HCT116 (cell line): Measurements from ENCODE around the gene TBATA. TPM values are rescaled to one million over a fixed set of nuclear protein-coding genes. Genes with fewer than 3 reads are reported as not detected.

Experiments used
- ATAC-seq: fragments of 200-7000 bp; cut with Tn5 transposase; 2 replicates; pipeline ENCODE4 v1.9.1; 2020; ENCODE audit warnings: mild to moderate bottlenecking, moderate library complexity
- BruUV-seq: library from RNA; stranded (reverse); fragments of 400-500 nt; replicated peaks from 2 replicates; lab custom pipeline; 2021; lab: Mats Ljungman, UMichigan
- CTCF ChIA-PET: fragments of 300-600 bp; sonication (Branson Sonifier 250); formaldehyde crosslinking; loops from one replicate; lab custom pipeline; 2021; ENCODE audit warnings: antibody characterized with exemption; lab: Charles Lee
- POLR2A ChIA-PET: fragments of 300-600, 350-600 bp; sonication (Branson Sonifier 250); formaldehyde crosslinking; loops from one replicate; lab custom pipeline; 2021; ENCODE audit warnings: antibody characterized with exemption; lab: Charles Lee
- RAD21 ChIA-PET, 2 experiments: fragments of 300-600 bp; sonication (Branson Sonifier 250); formaldehyde crosslinking; loops; one replicate each; lab custom pipeline; 2023; ENCODE audit warnings: low total read pairs in 2 of 2; ENCODE audit not compliant: uncharacterized antibody in 2 of 2, unreplicated experiment in 2 of 2, low non-redundant PET in 1 of 2; lab: Charles Lee
- DNase-seq: peaks from one replicate; pipeline ENCODE4 v3.0.0-alpha.2; 2010; ENCODE audit warnings: low read depth, low spot score
- H2AFZ ChIP-seq: fragments of 200-600 bp; shearing (Covaris generic), sonication (generic); 2 replicates; pipeline ENCODE4 v1.6.1; 2017; ENCODE audit warnings: low read depth, mixed run types, mixed read lengths, antibody characterized with exemption, low read length; ENCODE audit not compliant: poor library complexity, severe bottlenecking
- H3K27ac ChIP-seq: 2 replicates; pipeline ENCODE4 v1.5.1; 2012; ENCODE audit warnings: low read depth, low read length
- H3K27me3 ChIP-seq: fragments of 200-600 bp; sonication (generic); 2 replicates; pipeline ENCODE4 v1.6.1; 2016; ENCODE audit warnings: mixed run types, low read length, mixed read lengths; ENCODE audit not compliant: insufficient read depth
- H3K36me3 ChIP-seq, 2 experiments: fragments of 200-500 bp in 1 of 2; fragments of 200-600 bp in 1 of 2; sonication (Bioruptor generic) in 1 of 2; sonication (generic) in 1 of 2; 2 replicates each; pipeline versions ENCODE4 v1.5.1 to v1.6.1; 2014 to 2016; ENCODE audit warnings: low read length in 2 of 2, inconsistent platforms in 1 of 2, mixed read lengths in 1 of 2, mixed run types in 1 of 2; ENCODE audit not compliant: insufficient read depth in 2 of 2, control insufficient read depth in 1 of 2
- H3K4me1 ChIP-seq, 2 experiments: fragments of 200-600 bp in 1 of 2; sonication (generic) in 1 of 2; 2 replicates each; pipeline versions ENCODE4 v1.5.1 to v1.6.1; 2012 to 2017; ENCODE audit warnings: low read length in 2 of 2, inconsistent platforms in 1 of 2, mild to moderate bottlenecking in 1 of 2, mixed read lengths in 1 of 2, mixed run types in 1 of 2, moderate library complexity in 1 of 2; ENCODE audit not compliant: insufficient read depth in 2 of 2, control insufficient read depth in 1 of 2
- H3K4me2 ChIP-seq: fragments of 200-600 bp; sonication (generic); 2 replicates; pipeline ENCODE4 v1.6.1; 2017; ENCODE audit warnings: mixed run types, low read length, mixed read lengths
- H3K4me3 ChIP-seq, 2 experiments: fragments of 200-600 bp in 1 of 2; sonication (generic) in 1 of 2; replicated peaks in 1 of 2; 2 replicates each; pipeline ENCODE4 v1.5.1; 2011 to 2016; ENCODE audit warnings: low read length in 2 of 2, control low read depth in 1 of 2, low read depth in 1 of 2, mild to moderate bottlenecking in 1 of 2, mixed read lengths in 1 of 2, mixed run types in 1 of 2
- H3K79me2 ChIP-seq: fragments of 200-600 bp; sonication (generic); 2 replicates; pipeline ENCODE4 v1.6.1; 2017; ENCODE audit warnings: mild to moderate bottlenecking, mixed run types, low read length, moderate library complexity, mixed read lengths; ENCODE audit not compliant: insufficient read depth
- H3K9ac ChIP-seq: fragments of 200-600 bp; sonication (generic); 2 replicates; pipeline ENCODE4 v1.6.1; 2016; ENCODE audit warnings: low read length, mixed read lengths
- H3K9me2 ChIP-seq: fragments of 200-600 bp; sonication (generic), shearing (Covaris generic); 2 replicates; pipeline ENCODE4 v1.6.1; 2017; ENCODE audit warnings: mixed run types, mild to moderate bottlenecking, moderate library complexity; ENCODE audit not compliant: insufficient read depth
- H3K9me3 ChIP-seq, 2 experiments: fragments of 200-500 bp in 1 of 2; fragments of 200-600 bp in 1 of 2; sonication (Bioruptor generic) in 1 of 2; sonication (generic) in 1 of 2; 2 replicates each; pipeline ENCODE4 v1.6.1; 2014 to 2017; ENCODE audit warnings: low read length in 2 of 2, mixed read lengths in 2 of 2, inconsistent platforms in 1 of 2, low read depth in 1 of 2, mild to moderate bottlenecking in 1 of 2, mixed run types in 1 of 2, moderate library complexity in 1 of 2; ENCODE audit not compliant: control insufficient read depth in 1 of 2, insufficient read depth in 1 of 2
- H4K20me1 ChIP-seq: fragments of 200-600 bp; sonication (generic), shearing (Covaris generic); 2 replicates; pipeline ENCODE4 v1.6.1; 2017; ENCODE audit warnings: mixed run types, mild to moderate bottlenecking, moderate library complexity; ENCODE audit not compliant: insufficient read depth
- CEBPB ChIP-seq: IDR thresholded peaks from 2 replicates; pipeline ENCODE4 v1.6.1; 2012; ENCODE audit warnings: low read depth
- MAX ChIP-seq: IDR thresholded peaks from 2 replicates; pipeline ENCODE4 v1.6.1; 2012
- POLR2A ChIP-seq: IDR thresholded peaks from 2 replicates; pipeline ENCODE4 v1.7.0; 2011; ENCODE audit warnings: borderline replicate concordance; ENCODE audit not compliant: insufficient read depth, insufficient read length; ENCODE audit errors: extremely low read depth
- POLR2AphosphoS5 ChIP-seq: IDR thresholded peaks from 2 replicates; pipeline ENCODE4 v1.6.1; 2011; ENCODE audit warnings: mild to moderate bottlenecking, low read depth, low read length, moderate library complexity
- REST ChIP-seq: IDR thresholded peaks from 2 replicates; pipeline ENCODE4 v1.6.1; 2012; ENCODE audit warnings: low read depth
- SP1 ChIP-seq: IDR thresholded peaks from 2 replicates; pipeline ENCODE4 v1.6.1; 2012; ENCODE audit warnings: low read depth
- SRF ChIP-seq: IDR thresholded peaks from 2 replicates; pipeline ENCODE4 v1.6.1; 2012; ENCODE audit warnings: low read depth
- TCF7L2 ChIP-seq: IDR thresholded peaks from 2 replicates; pipeline ENCODE4 v1.7.0; 2011; ENCODE audit warnings: borderline replicate concordance, inconsistent platforms; ENCODE audit not compliant: insufficient read depth, insufficient read length; ENCODE audit errors: extremely low read depth
- ZBTB33 ChIP-seq: IDR thresholded peaks from 2 replicates; pipeline ENCODE4 v1.6.1; 2011; ENCODE audit warnings: mild to moderate bottlenecking, low read length, moderate library complexity; ENCODE audit not compliant: insufficient replicate concordance; ENCODE audit errors: extremely low read depth
- ZFX ChIP-seq: fragments of 450-650 bp; IDR thresholded peaks from 2 replicates; pipeline ENCODE4 v1.6.1; 2017
- intact Hi-C: fragments of 100-400 bp; cut with micrococcal nuclease; formaldehyde crosslinking; loops from 2 replicates; pipeline ENCODE4 v1.10.0; 2022
- total RNA-seq: library from RNA; stranded (reverse); gene quantifications from one replicate; pipeline ENCODE4 v1.2.1, GENCODE V29; 2021; ENCODE audit not compliant: unreplicated experiment

TBATA gene
- total RNA-seq, 1 experiment from 2014 or later, result not detected

- Histone ChIP-seq H2AFZ (no peak overlapping the region), H3K9me2 (no peaks in the 10 kb centered on the region), H3K79me2 (peaks cover 88% of the 10 kb centered on the region), H3K9me3 (no peaks in the 10 kb centered on the region), H3K27me3 (no peaks in the 10 kb centered on the region), H3K27ac (no peak overlapping the region), H3K36me3 (peaks cover 0 to 4% of the 10 kb centered on the region in 2 experiments; a peak in 1 of 4 replicates), H3K4me2 (no peak overlapping the region), H3K4me3 (no peak overlapping the region), H3K9ac (no peak overlapping the region), H3K4me1 (peaks cover 0 to 26% of the 10 kb centered on the region in 2 experiments; a peak in 2 of 4 replicates), H4K20me1 (peaks cover 5% of the 10 kb centered on the region; the same call in 1 of the 2 replicates)
- TF ChIP-seq POLR2AphosphoS5 (no peak), POLR2A (no peak), REST (no peak), ZFX (no peak), ZBTB33 (no peak), MAX (no peak), CEBPB (no peak), TCF7L2 (no peak), SRF (no peak), SP1 (no peak)
- no TSS peak for BruUV-seq
- intact Hi-C loops, result no loop called here
- DNase-seq, result no peak
- ChIA-PET RAD21 (no interaction called here), POLR2A (no interaction called here), CTCF (no interaction called here)
- ATAC-seq, result no peak
These were observed 44.4 kb upstream of the TBATA start for GRCh38 chr10:70829543-70829942.
